Measurements from ENCODE around the gene FBXL15. TPM values are rescaled to one million over a fixed set of nuclear protein-coding genes. Genes with fewer than 3 reads are reported as not detected.

FBXL15 gene
- total RNA-seq, 1 experiment from 2014 or later = 24.6 TPM

DNA sequence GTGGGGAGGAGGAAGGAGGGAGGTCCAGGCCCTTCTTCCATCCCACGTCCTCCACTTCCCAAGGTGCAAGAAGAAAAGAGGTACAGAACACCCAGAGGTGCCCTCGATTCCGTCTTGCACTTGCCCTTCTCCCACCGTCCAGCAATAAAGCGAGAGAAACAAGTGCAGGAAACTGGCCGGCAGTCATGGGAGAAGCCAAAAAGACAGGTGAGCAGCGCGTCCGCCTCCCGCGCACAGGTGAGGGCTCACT, 29.4 kb downstream of the FBXL15 start:
- TF ChIP-seq, protein P1, sequence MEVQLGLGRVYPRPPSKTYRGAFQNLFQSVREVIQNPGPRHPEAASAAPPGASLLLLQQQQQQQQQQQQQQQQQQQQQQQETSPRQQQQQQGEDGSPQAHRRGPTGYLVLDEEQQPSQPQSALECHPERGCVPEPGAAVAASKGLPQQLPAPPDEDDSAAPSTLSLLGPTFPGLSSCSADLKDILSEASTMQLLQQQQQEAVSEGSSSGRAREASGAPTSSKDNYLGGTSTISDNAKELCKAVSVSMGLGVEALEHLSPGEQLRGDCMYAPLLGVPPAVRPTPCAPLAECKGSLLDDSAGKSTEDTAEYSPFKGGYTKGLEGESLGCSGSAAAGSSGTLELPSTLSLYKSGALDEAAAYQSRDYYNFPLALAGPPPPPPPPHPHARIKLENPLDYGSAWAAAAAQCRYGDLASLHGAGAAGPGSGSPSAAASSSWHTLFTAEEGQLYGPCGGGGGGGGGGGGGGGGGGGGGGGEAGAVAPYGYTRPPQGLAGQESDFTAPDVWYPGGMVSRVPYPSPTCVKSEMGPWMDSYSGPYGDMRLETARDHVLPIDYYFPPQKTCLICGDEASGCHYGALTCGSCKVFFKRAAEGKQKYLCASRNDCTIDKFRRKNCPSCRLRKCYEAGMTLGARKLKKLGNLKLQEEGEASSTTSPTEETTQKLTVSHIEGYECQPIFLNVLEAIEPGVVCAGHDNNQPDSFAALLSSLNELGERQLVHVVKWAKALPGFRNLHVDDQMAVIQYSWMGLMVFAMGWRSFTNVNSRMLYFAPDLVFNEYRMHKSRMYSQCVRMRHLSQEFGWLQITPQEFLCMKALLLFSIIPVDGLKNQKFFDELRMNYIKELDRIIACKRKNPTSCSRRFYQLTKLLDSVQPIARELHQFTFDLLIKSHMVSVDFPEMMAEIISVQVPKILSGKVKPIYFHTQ (CRISPR knock-in tag; IDR thresholded peaks at IDR 0.05) = no peak
- peak; percentile 80; the same call in 1 of the 2 replicates for TF ChIP-seq SMAD3 (CRISPR knock-in tag; IDR thresholded peaks at IDR 0.05; ENCODE audit: borderline replicate concordance)
- Mint-ChIP-seq H3K36me3 (peaks cover 9% of the 10 kb centered on the region), H3K4me3 (peak overlapping the region; percentile 93), H3K27me3 (ENCODE audit: low read depth) (no peaks in the 10 kb centered on the region), H3K4me1 (peaks cover 36% of the 10 kb centered on the region), H3K9me3 (no peaks in the 10 kb centered on the region), H3K27ac (peak overlapping the region; percentile 83)
- ChIA-PET POLR2A (interaction anchor here (0.7 to 3.1 kb wide), 9 partner anchors 11 to 104 kb away, joined by 3 to 37 read pairs (median 5); partner anchors contain the start of genes CUEDC2, FBXL15 and PSD), CTCF (interaction anchor here (0.6 to 4.0 kb wide), 16 partner anchors 12 to 218 kb away, joined by 3 to 40 read pairs (median 8); partner anchors contain the start of genes FBXL15 and NFKB2)
- DNase-seq (ENCODE audit: low spot score) (no peak), ATAC-seq (no peak)

DNA sequence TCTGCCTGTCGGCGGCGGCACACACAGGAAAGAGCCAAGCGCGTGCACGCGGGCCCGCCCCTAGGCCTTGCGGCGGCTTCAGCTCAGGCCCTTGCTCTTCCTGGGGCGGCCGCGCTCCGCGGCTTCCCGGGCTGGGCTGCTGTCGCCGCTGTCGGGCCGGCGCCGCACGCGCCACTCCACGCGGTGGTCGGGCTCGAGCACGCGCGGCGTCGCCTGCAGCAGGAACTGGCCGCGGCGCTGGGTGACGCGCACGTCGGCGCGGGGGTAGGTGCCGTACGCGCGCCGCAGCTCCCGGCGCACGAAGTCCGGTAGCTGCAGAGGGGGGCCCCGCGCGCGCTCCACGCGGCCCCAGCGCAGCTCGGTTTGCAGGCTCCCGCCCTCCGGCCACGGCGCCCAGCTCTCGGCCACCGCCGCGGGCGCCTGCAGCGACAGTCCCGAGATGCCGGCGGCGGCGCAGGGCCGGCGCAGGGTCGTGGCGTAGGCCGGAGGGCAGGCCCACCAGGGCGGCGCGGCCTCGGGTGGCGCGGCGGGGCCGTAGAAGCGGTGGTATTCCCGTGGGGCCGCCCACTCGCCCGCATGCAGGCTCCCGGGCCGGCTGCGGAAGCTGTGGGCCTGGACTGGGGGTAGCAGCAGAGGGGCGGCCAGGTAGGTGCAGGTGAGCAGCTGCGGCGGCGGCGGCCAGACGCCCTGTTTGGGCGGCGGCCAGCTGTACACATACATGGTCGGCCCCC, 29.9 kb downstream of the FBXL15 start:
- Mint-ChIP-seq H3K4me3 (peak overlapping the region; percentile 93), H3K27ac (peak overlapping the region; percentile 83), H3K27me3 (ENCODE audit: low read depth) (no peaks in the 10 kb centered on the region), H3K4me1 (peaks cover 40% of the 10 kb centered on the region), H3K9me3 (no peaks in the 10 kb centered on the region), H3K36me3 (peaks cover 13% of the 10 kb centered on the region)
- DNase-seq (ENCODE audit: low spot score) = peak; percentile 80
- ChIA-PET CTCF (interaction anchor here (0.6 to 4.0 kb wide), 23 partner anchors 11 to 220 kb away, joined by 3 to 40 read pairs (median 6); partner anchors contain the start of genes ACTR1A, CUEDC2, FBXL15 and NFKB2), POLR2A (interaction anchor here (0.5 to 3.1 kb wide), 13 partner anchors 10 to 104 kb away, joined by 3 to 37 read pairs (median 4); partner anchors contain the start of genes ACTR1A, CUEDC2, FBXL15 and NFKB2)
- peak; percentile 52 for ATAC-seq
- 0 out of 2 replicates have a peak, but pooled peaks have one; percentile 16 for TF ChIP-seq MYBL2 (CRISPR knock-in tag; IDR thresholded peaks at IDR 0.05)
- peak; percentile 73; the same call in 1 of the 2 replicates for TF ChIP-seq SP1 (CRISPR knock-in tag; conservative IDR thresholded peaks at IDR 0.05)
- no peak for TF ChIP-seq IRF2 (CRISPR knock-in tag; IDR thresholded peaks at IDR 0.05; ENCODE audit: borderline replicate concordance, low read depth)
- no peak for TF ChIP-seq ZNF671 (CRISPR knock-in tag; IDR thresholded peaks at IDR 0.05)
- TF ChIP-seq TEAD1 (CRISPR knock-in tag; IDR thresholded peaks at IDR 0.05) = 0 out of 2 replicates have a peak, but pooled peaks have one; percentile 20
- TF ChIP-seq, protein P2, sequence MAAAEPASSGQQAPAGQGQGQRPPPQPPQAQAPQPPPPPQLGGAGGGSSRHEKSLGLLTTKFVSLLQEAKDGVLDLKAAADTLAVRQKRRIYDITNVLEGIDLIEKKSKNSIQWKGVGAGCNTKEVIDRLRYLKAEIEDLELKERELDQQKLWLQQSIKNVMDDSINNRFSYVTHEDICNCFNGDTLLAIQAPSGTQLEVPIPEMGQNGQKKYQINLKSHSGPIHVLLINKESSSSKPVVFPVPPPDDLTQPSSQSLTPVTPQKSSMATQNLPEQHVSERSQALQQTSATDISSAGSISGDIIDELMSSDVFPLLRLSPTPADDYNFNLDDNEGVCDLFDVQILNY (CRISPR knock-in tag; IDR thresholded peaks at IDR 0.05) = peak; percentile 82
- peak; percentile 70; the same call in 1 of the 2 replicates for TF ChIP-seq ZNF219 (CRISPR knock-in tag; IDR thresholded peaks at IDR 0.05; ENCODE audit: borderline replicate concordance)
- peak; percentile 78; the same call in 1 of the 2 replicates for TF ChIP-seq KAT7 (CRISPR knock-in tag; IDR thresholded peaks at IDR 0.05; ENCODE audit: borderline replicate concordance)
- peak; percentile 65; the same call in 1 of the 2 replicates for TF ChIP-seq JUN (CRISPR knock-in tag; IDR thresholded peaks at IDR 0.05)
- no peak for TF ChIP-seq JAZF1 (CRISPR knock-in tag; IDR thresholded peaks at IDR 0.05)
- TF ChIP-seq ETV6 (CRISPR knock-in tag; IDR thresholded peaks at IDR 0.05) = no peak
- TF ChIP-seq TEAD4 (CRISPR knock-in tag; IDR thresholded peaks at IDR 0.05) = peak; percentile 25; the same call in 1 of the 2 replicates
- TF ChIP-seq, protein P3, sequence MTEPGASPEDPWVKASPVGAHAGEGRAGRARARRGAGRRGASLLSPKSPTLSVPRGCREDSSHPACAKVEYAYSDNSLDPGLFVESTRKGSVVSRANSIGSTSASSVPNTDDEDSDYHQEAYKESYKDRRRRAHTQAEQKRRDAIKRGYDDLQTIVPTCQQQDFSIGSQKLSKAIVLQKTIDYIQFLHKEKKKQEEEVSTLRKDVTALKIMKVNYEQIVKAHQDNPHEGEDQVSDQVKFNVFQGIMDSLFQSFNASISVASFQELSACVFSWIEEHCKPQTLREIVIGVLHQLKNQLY (CRISPR knock-in tag; IDR thresholded peaks at IDR 0.05) = no peak
- TF ChIP-seq, protein P4, sequence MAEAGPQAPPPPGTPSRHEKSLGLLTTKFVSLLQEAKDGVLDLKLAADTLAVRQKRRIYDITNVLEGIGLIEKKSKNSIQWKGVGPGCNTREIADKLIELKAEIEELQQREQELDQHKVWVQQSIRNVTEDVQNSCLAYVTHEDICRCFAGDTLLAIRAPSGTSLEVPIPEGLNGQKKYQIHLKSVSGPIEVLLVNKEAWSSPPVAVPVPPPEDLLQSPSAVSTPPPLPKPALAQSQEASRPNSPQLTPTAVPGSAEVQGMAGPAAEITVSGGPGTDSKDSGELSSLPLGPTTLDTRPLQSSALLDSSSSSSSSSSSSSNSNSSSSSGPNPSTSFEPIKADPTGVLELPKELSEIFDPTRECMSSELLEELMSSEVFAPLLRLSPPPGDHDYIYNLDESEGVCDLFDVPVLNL (CRISPR knock-in tag; IDR thresholded peaks at IDR 0.05; ENCODE audit: borderline replicate concordance, low read depth) = 0 out of 2 replicates have a peak, but pooled peaks have one; percentile 10
- TF ChIP-seq TP53 (CRISPR knock-in tag; IDR thresholded peaks at IDR 0.05) = 0 out of 2 replicates have a peak, but pooled peaks have one; percentile 28
- peak; percentile 22; the same call in 1 of the 2 replicates for TF ChIP-seq ZNF263 (CRISPR knock-in tag; IDR thresholded peaks at IDR 0.05; ENCODE audit: low read depth)
- TF ChIP-seq, protein P5, sequence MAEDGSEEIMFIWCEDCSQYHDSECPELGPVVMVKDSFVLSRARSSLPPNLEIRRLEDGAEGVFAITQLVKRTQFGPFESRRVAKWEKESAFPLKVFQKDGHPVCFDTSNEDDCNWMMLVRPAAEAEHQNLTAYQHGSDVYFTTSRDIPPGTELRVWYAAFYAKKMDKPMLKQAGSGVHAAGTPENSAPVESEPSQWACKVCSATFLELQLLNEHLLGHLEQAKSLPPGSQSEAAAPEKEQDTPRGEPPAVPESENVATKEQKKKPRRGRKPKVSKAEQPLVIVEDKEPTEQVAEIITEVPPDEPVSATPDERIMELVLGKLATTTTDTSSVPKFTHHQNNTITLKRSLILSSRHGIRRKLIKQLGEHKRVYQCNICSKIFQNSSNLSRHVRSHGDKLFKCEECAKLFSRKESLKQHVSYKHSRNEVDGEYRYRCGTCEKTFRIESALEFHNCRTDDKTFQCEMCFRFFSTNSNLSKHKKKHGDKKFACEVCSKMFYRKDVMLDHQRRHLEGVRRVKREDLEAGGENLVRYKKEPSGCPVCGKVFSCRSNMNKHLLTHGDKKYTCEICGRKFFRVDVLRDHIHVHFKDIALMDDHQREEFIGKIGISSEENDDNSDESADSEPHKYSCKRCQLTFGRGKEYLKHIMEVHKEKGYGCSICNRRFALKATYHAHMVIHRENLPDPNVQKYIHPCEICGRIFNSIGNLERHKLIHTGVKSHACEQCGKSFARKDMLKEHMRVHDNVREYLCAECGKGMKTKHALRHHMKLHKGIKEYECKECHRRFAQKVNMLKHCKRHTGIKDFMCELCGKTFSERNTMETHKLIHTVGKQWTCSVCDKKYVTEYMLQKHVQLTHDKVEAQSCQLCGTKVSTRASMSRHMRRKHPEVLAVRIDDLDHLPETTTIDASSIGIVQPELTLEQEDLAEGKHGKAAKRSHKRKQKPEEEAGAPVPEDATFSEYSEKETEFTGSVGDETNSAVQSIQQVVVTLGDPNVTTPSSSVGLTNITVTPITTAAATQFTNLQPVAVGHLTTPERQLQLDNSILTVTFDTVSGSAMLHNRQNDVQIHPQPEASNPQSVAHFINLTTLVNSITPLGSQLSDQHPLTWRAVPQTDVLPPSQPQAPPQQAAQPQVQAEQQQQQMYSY (CRISPR knock-in tag; IDR thresholded peaks at IDR 0.05) = no peak
- peak; percentile 94 for TF ChIP-seq FOXP1 (CRISPR knock-in tag; IDR thresholded peaks at IDR 0.05; ENCODE audit: borderline replicate concordance)
- TF ChIP-seq, protein P6, sequence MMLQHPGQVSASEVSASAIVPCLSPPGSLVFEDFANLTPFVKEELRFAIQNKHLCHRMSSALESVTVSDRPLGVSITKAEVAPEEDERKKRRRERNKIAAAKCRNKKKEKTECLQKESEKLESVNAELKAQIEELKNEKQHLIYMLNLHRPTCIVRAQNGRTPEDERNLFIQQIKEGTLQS (CRISPR knock-in tag; conservative IDR thresholded peaks at IDR 0.05) = no peak
- TF ChIP-seq, protein P7, sequence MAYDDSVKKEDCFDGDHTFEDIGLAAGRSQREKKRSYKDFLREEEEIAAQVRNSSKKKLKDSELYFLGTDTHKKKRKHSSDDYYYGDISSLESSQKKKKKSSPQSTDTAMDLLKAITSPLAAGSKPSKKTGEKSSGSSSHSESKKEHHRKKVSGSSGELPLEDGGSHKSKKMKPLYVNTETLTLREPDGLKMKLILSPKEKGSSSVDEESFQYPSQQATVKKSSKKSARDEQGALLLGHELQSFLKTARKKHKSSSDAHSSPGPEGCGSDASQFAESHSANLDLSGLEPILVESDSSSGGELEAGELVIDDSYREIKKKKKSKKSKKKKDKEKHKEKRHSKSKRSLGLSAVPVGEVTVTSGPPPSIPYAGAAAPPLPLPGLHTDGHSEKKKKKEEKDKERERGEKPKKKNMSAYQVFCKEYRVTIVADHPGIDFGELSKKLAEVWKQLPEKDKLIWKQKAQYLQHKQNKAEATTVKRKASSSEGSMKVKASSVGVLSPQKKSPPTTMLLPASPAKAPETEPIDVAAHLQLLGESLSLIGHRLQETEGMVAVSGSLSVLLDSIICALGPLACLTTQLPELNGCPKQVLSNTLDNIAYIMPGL (CRISPR knock-in tag; IDR thresholded peaks at IDR 0.05) = peak; percentile 83

Data from WTC11 (cell line).